ENCODE measurements around the gene SMARCC2. TPM values are rescaled to one million over a fixed set of nuclear protein-coding genes. Genes with fewer than 3 reads are reported as not detected.
A peak's percentile ranks its signal among the peaks of the same experiment; 100 is the strongest.

Gene SMARCC2
- total and polyA plus RNA-seq, 2 of the 13 experiments (the other 11 are each of a cell fraction or from before 2014, with no cell fraction given), result 21.3 to 24.1 TPM

- TF ChIP-seq CCDC6 (CRISPR knock-in tag; IDR thresholded peaks at IDR 0.05) (peak; percentile 94; the same call in 1 of the 2 replicates), PLRG1 (conservative IDR thresholded peaks at IDR 0.05) (no peak), ZNF34 (CRISPR knock-in tag; IDR thresholded peaks at IDR 0.05; ENCODE audit: borderline replicate concordance) (no peak), GATAD2A (CRISPR knock-in tag; IDR thresholded peaks at IDR 0.05) (peak; percentile 67), NFE2L1 (CRISPR knock-in tag; IDR thresholded peaks at IDR 0.05; ENCODE audit: borderline replicate concordance) (no peak), ARHGAP35 (CRISPR knock-in tag; IDR thresholded peaks at IDR 0.05; ENCODE audit: borderline replicate concordance) (no peak), PHF21A (CRISPR knock-in tag; IDR thresholded peaks at IDR 0.05) (peak; percentile 88), ATM (IDR thresholded peaks at IDR 0.05; ENCODE audit: borderline replicate concordance) (no peak), HNRNPL (IDR thresholded peaks at IDR 0.05; ENCODE audit: low read depth, low read length) (0 out of 2 replicates have a peak, but pooled peaks have one; percentile 17), SYNCRIP (IDR thresholded peaks at IDR 0.05; ENCODE audit: insufficient read depth, low read depth, low read length) (no peak), ZNF503 (CRISPR knock-in tag; IDR thresholded peaks at IDR 0.05) (peak; percentile 77), SNAI1 (CRISPR knock-in tag; IDR thresholded peaks at IDR 0.05; ENCODE audit: borderline replicate concordance) (no peak), ZFP90 (CRISPR knock-in tag; IDR thresholded peaks at IDR 0.05; ENCODE audit: borderline replicate concordance) (peak; percentile 43; the same call in 1 of the 2 replicates), NFE2 (CRISPR knock-in tag; IDR thresholded peaks at IDR 0.05) (no peak), ZNF776 (CRISPR knock-in tag; IDR thresholded peaks at IDR 0.05) (peak; percentile 50; the same call in 1 of the 2 replicates), ZNF350 (CRISPR knock-in tag; IDR thresholded peaks at IDR 0.05; ENCODE audit: borderline replicate concordance, low read depth) (peak; percentile 93), LCORL (IDR thresholded peaks at IDR 0.05) (no peak), LCORL (CRISPR knock-in tag; IDR thresholded peaks at IDR 0.05) (peak; percentile 88), ZNF775 (CRISPR knock-in tag; IDR thresholded peaks at IDR 0.05; ENCODE audit: borderline replicate concordance) (no peak), ZNF652 (CRISPR knock-in tag; IDR thresholded peaks at IDR 0.05; ENCODE audit: borderline replicate concordance, low read depth) (peak; percentile 52; the same call in 1 of the 2 replicates)
- TF ChIP-seq, protein P1, sequence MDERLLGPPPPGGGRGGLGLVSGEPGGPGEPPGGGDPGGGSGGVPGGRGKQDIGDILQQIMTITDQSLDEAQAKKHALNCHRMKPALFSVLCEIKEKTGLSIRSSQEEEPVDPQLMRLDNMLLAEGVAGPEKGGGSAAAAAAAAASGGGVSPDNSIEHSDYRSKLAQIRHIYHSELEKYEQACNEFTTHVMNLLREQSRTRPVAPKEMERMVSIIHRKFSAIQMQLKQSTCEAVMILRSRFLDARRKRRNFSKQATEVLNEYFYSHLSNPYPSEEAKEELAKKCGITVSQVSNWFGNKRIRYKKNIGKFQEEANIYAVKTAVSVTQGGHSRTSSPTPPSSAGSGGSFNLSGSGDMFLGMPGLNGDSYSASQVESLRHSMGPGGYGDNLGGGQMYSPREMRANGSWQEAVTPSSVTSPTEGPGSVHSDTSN (CRISPR knock-in tag; IDR thresholded peaks at IDR 0.05), result 0 out of 2 replicates have a peak, but pooled peaks have one; percentile 25
- TF ChIP-seq, protein P2, sequence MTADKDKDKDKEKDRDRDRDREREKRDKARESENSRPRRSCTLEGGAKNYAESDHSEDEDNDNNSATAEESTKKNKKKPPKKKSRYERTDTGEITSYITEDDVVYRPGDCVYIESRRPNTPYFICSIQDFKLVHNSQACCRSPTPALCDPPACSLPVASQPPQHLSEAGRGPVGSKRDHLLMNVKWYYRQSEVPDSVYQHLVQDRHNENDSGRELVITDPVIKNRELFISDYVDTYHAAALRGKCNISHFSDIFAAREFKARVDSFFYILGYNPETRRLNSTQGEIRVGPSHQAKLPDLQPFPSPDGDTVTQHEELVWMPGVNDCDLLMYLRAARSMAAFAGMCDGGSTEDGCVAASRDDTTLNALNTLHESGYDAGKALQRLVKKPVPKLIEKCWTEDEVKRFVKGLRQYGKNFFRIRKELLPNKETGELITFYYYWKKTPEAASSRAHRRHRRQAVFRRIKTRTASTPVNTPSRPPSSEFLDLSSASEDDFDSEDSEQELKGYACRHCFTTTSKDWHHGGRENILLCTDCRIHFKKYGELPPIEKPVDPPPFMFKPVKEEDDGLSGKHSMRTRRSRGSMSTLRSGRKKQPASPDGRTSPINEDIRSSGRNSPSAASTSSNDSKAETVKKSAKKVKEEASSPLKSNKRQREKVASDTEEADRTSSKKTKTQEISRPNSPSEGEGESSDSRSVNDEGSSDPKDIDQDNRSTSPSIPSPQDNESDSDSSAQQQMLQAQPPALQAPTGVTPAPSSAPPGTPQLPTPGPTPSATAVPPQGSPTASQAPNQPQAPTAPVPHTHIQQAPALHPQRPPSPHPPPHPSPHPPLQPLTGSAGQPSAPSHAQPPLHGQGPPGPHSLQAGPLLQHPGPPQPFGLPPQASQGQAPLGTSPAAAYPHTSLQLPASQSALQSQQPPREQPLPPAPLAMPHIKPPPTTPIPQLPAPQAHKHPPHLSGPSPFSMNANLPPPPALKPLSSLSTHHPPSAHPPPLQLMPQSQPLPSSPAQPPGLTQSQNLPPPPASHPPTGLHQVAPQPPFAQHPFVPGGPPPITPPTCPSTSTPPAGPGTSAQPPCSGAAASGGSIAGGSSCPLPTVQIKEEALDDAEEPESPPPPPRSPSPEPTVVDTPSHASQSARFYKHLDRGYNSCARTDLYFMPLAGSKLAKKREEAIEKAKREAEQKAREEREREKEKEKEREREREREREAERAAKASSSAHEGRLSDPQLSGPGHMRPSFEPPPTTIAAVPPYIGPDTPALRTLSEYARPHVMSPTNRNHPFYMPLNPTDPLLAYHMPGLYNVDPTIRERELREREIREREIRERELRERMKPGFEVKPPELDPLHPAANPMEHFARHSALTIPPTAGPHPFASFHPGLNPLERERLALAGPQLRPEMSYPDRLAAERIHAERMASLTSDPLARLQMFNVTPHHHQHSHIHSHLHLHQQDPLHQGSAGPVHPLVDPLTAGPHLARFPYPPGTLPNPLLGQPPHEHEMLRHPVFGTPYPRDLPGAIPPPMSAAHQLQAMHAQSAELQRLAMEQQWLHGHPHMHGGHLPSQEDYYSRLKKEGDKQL (CRISPR knock-in tag; IDR thresholded peaks at IDR 0.05; ENCODE audit: low read depth), result no peak
Measured at GRCh38 chr12:56117778-56118687, 71.2 kb downstream of the SMARCC2 start, which contains the start of gene ZC3H10 (continued).
